ENCODE results near the gene RYR2. TPM values are rescaled to one million over a fixed set of nuclear protein-coding genes. Genes with fewer than 3 reads are reported as not detected.

RYR2 gene
- total and polyA plus RNA-seq, 4 donors, result 0.43 to 11.6 (median 2.0) TPM

DNA sequence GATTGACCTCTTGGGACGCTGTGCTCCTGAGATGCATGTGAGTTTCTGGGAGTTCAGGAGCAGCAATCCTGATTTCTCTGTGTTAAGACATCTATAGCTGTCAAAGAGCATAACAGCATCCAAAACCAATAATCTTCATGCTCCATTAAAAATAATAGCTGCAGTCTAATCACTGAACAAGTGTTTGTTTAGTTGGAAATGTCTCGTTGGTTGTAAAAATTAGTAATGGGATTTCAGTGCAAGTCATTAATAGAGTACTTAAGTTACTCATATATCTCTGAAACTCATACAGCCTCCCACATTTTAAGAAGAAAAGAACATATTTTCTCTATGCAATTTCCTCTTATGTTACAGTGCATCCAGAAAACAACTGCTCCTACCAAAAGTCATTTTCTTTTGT lies 599.0 kb downstream of the RYR2 start:
- peaks cover 0 to 2% (median 0%) of the 10 kb centered on the region in 4 donors for H3K36me3 ChIP-seq (ENCODE audit: control insufficient read depth in 4 of 4, insufficient read depth in 4 of 4, low read length in 4 of 4)
- ATAC-seq (ENCODE audit: insufficient read depth, low FRiP score), result no peak
- no peaks in the 10 kb centered on the region for H3K27me3 ChIP-seq (ENCODE audit: control insufficient read depth in 3 of 3, insufficient read depth in 3 of 3, low read length in 2 of 3)
- DNase-seq, result no peak
- TF ChIP-seq CTCF (IDR thresholded peaks at IDR 0.05; ENCODE audit: control extremely low read depth, extremely low read depth), result no peak
- H3K4me1 ChIP-seq (ENCODE audit: control insufficient read depth in 5 of 5, insufficient read depth in 5 of 5, low read length in 5 of 5), result no peaks in the 10 kb centered on the region
- no peak overlapping the region for H3K4me3 ChIP-seq
- no peak overlapping the region for H3K9ac ChIP-seq (ENCODE audit: insufficient read depth in 1 of 2, low read length in 2 of 2)
- WGBS, 2 donors, result 69 to 77% methylated on average over 2 of the region's 2 CpGs
- no peak overlapping the region for H3K27ac ChIP-seq (ENCODE audit: low read depth in 1 of 2, low read length in 1 of 2)
- H3K9me3 ChIP-seq (ENCODE audit: control insufficient read depth in 4 of 4, insufficient read depth in 3 of 4, low read length in 3 of 4), result no peaks in the 10 kb centered on the region

DNA sequence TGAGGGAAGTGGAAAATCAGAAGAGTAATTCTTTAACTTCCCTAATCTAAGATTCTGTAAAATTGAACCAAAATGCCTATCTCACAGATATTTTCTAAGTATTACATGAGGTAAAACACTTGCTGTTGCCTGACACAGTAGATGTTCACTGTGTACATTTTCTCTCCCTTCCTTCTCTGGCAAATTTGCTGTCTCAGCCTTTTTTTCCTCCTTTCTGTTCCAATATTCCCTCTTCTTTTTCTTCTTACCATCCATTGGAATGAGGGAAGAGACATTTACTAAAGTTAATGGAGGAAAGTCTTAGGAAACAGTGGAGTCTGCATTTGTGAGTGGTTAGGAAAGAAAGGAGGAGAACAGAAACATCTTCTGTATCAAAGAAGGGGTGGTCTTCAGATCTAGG lies 608.8 kb downstream of the RYR2 start:
- H3K9ac ChIP-seq (ENCODE audit: insufficient read depth in 1 of 2, low read length in 2 of 2), result no peak overlapping the region
- H3K9me3 ChIP-seq (ENCODE audit: control insufficient read depth in 4 of 4, insufficient read depth in 3 of 4, low read length in 3 of 4), result no peaks in the 10 kb centered on the region
- peaks cover 0 to 4% (median 0%) of the 10 kb centered on the region in 4 donors for H3K36me3 ChIP-seq (ENCODE audit: control insufficient read depth in 4 of 4, insufficient read depth in 4 of 4, low read length in 4 of 4)
- DNase-seq, result no peak
- no peak overlapping the region for H3K4me3 ChIP-seq
- TF ChIP-seq CTCF (IDR thresholded peaks at IDR 0.05; ENCODE audit: control extremely low read depth, extremely low read depth), result no peak
- H3K4me1 ChIP-seq (ENCODE audit: control insufficient read depth in 5 of 5, insufficient read depth in 5 of 5, low read length in 5 of 5), result peaks cover 0 to 2% (median 0%) of the 10 kb centered on the region in 5 donors
- no peaks in the 10 kb centered on the region for H3K27me3 ChIP-seq (ENCODE audit: control insufficient read depth in 3 of 3, insufficient read depth in 3 of 3, low read length in 2 of 3)
- no peak overlapping the region for H3K27ac ChIP-seq (ENCODE audit: low read depth in 1 of 2, low read length in 1 of 2)
- no peak for ATAC-seq (ENCODE audit: insufficient read depth, low FRiP score)

DNA sequence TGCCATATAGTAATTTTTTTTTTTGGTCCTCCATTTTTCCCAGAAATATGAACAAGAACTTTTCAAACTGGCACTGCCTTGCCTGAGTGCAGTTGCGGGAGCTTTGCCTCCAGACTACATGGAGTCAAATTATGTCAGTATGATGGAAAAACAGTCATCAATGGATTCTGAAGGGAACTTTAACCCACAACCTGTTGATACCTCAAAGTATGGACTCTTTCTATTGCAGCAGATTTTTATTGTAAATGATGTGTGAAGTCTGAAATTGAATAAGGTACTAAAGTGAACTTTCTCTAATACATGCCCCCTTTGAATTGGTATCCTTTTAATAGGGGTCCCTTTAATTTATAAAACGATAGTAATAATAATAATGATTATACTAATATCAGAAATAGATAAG lies 613.8 kb downstream of the RYR2 start:
- 78 to 91% methylated on average over 2 of the region's 2 CpGs for WGBS, 2 donors
- TF ChIP-seq CTCF (IDR thresholded peaks at IDR 0.05; ENCODE audit: control extremely low read depth, extremely low read depth), result no peak
- Histone ChIP-seq H3K9me3 (ENCODE audit: control insufficient read depth in 4 of 4, insufficient read depth in 3 of 4, low read length in 3 of 4) (no peaks in the 10 kb centered on the region), H3K27me3 (ENCODE audit: control insufficient read depth in 3 of 3, insufficient read depth in 3 of 3, low read length in 2 of 3) (no peaks in the 10 kb centered on the region), H3K9ac (ENCODE audit: insufficient read depth in 1 of 2, low read length in 2 of 2) (no peak overlapping the region), H3K36me3 (ENCODE audit: control insufficient read depth in 4 of 4, insufficient read depth in 4 of 4, low read length in 4 of 4) (peaks cover 0 to 1% (median 0%) of the 10 kb centered on the region in 4 donors), H3K27ac (ENCODE audit: low read depth in 1 of 2, low read length in 1 of 2) (no peak overlapping the region), H3K4me1 (ENCODE audit: control insufficient read depth in 5 of 5, insufficient read depth in 5 of 5, low read length in 5 of 5) (peaks cover 0 to 2% (median 0%) of the 10 kb centered on the region in 5 donors), H3K4me3 (no peak overlapping the region)
- DNase-seq (no peak), ATAC-seq (ENCODE audit: insufficient read depth, low FRiP score) (no peak)

DNA sequence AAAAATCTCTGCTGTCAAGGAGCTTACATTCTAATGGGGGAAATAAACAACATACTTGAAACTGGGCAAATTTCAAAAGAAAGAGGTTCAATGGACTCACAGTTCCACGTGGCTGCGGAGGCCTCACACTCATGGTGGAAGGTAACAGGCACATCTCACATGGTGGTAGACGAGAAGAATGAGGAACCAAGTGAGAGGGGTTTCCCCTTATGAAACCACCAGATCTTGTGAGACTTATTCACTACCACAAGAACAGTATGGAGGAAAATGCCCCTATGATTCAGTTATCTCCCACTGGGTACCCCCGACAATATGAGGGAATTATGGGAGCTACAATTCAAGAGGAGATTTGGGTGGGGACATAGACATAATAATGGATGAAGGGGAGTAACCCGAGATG lies 622.4 kb downstream of the RYR2 start:
- 75 to 77% methylated on average over 5 of the region's 5 CpGs for WGBS, 2 donors
- Histone ChIP-seq H3K36me3 (ENCODE audit: control insufficient read depth in 4 of 4, insufficient read depth in 4 of 4, low read length in 4 of 4) (no peaks in the 10 kb centered on the region), H3K9me3 (ENCODE audit: control insufficient read depth in 4 of 4, insufficient read depth in 3 of 4, low read length in 3 of 4) (no peaks in the 10 kb centered on the region), H3K9ac (ENCODE audit: insufficient read depth in 1 of 2, low read length in 2 of 2) (no peak overlapping the region), H3K4me1 (ENCODE audit: control insufficient read depth in 5 of 5, insufficient read depth in 5 of 5, low read length in 5 of 5) (no peaks in the 10 kb centered on the region), H3K27me3 (ENCODE audit: control insufficient read depth in 3 of 3, insufficient read depth in 3 of 3, low read length in 2 of 3) (no peaks in the 10 kb centered on the region), H3K4me3 (no peak overlapping the region), H3K27ac (ENCODE audit: low read depth in 1 of 2, low read length in 1 of 2) (no peak overlapping the region)
- DNase-seq, result no peak
- no peak for TF ChIP-seq CTCF (IDR thresholded peaks at IDR 0.05; ENCODE audit: control extremely low read depth, extremely low read depth)
- ATAC-seq (ENCODE audit: insufficient read depth, low FRiP score), result no peak
